Esophagus muscularis mucosa (tissue), 4 donors: ENCODE measurements around the gene CES2. TPM values are rescaled to one million over a fixed set of nuclear protein-coding genes. Genes with fewer than 3 reads are reported as not detected.
"Not testable (repeated sequence)": the region's sequence is repeated elsewhere in the genome, so short reads cannot be mapped to it uniquely, and the experiment has no call there.

ENCODE experiments used
- DNase-seq: peaks from one replicate; pipeline ENCODE4 v3.0.0-alpha.2; 2017; ENCODE audit errors: extremely low spot score
- H3K27ac ChIP-seq, 4 donors: fragments of 200-600 bp; sonication (generic); replicated peaks in 1 of 4; 1 replicate in 3 of 4; 2 replicates in 1 of 4; pipeline ENCODE4 v1.5.1; 2016 to 2019; ENCODE audit warnings: mild to moderate bottlenecking in 1 of 4
- H3K27me3 ChIP-seq, 4 donors: fragments of 200-600 bp; sonication (generic); one replicate each; pipeline versions ENCODE4 v1.5.1 to v1.6.0; 2016 to 2019
- H3K36me3 ChIP-seq, 4 donors: fragments of 200-600 bp; sonication (generic); one replicate each; pipeline ENCODE4 v1.5.1; 2016 to 2019
- H3K4me1 ChIP-seq, 4 donors: fragments of 200-600 bp; sonication (generic); one replicate each; pipeline ENCODE4 v1.5.1; 2016 to 2019
- H3K4me3 ChIP-seq, 4 donors: fragments of 200-600 bp; sonication (generic); 1 replicate in 2 of 4; 2 replicates in 2 of 4; pipeline ENCODE4 v1.5.1; 2016 to 2019; ENCODE audit warnings: mild to moderate bottlenecking in 4 of 4, moderate library complexity in 1 of 4
- H3K9me3 ChIP-seq, 4 donors: fragments of 200-600 bp; sonication (generic); 1 replicate in 3 of 4; 2 replicates in 1 of 4; pipeline ENCODE4 v1.5.1; 2016 to 2019
- CTCF ChIP-seq, 3 experiments: fragments of 200-600 bp in 2 of 3; fragments of 450-650 bp in 1 of 3; sonication (generic) in 2 of 3; IDR thresholded peaks; one replicate each; pipeline ENCODE4 v1.5.1; 2017 to 2019; ENCODE audit warnings: antibody characterized with exemption in 3 of 3, mild to moderate bottlenecking in 2 of 3, moderate library complexity in 1 of 3
- EP300 ChIP-seq: sonication (generic); formaldehyde crosslinking; IDR thresholded peaks from one replicate; pipeline ENCODE4 v1.6.1; 2017; ENCODE audit warnings: antibody characterized with exemption
- POLR2A ChIP-seq: fragments of 450-650 bp; IDR thresholded peaks from one replicate; pipeline ENCODE4 v1.6.1; 2017; ENCODE audit warnings: antibody characterized with exemption, moderate library complexity, mild to moderate bottlenecking, low read depth
- POLR2AphosphoS5 ChIP-seq, 2 donors: sonication (generic); formaldehyde crosslinking; IDR thresholded peaks; one replicate each; pipeline ENCODE4 v1.6.1; 2017; ENCODE audit warnings: antibody characterized with exemption in 2 of 2
- WGBS: methylation state at CpG from one replicate; pipeline ENCODE4 v1.1.5; 2018; 5-methylcytosine and 5-hydroxymethylcytosine counted together
- intact Hi-C: fragments of 100-400 bp; cut with DNase I; formaldehyde crosslinking; loops from one replicate; pipeline ENCODE4 v1.15.1; 2023
- total RNA-seq, 4 donors: library from RNA; depleted of rRNA; stranded (reverse); fragments of >200 nt; gene quantifications; one replicate each; pipeline versions ENCODE4 v1.1.0 to v1.2.1, GENCODE V29; 2016

The CES2 gene
- total RNA-seq, 4 donors from 2014 or later, result 22.0 to 29.7 (median 26.8) TPM

- no peaks in the 10 kb centered on the region for H3K36me3 ChIP-seq
- no peak overlapping the region for H3K27ac ChIP-seq
- peaks cover 0 to 8% (median 0%) of the 10 kb centered on the region in 4 donors for H3K27me3 ChIP-seq
- DNase-seq, result no peak
- no peak overlapping the region for H3K4me3 ChIP-seq
- no peak for TF ChIP-seq POLR2A
- H3K9me3 ChIP-seq, result no peaks in the 10 kb centered on the region
- WGBS, result 97% methylated on average over 2 of the region's 5 CpGs
- no peaks in the 10 kb centered on the region for H3K4me1 ChIP-seq
- intact Hi-C loops, result no loop called here
These were observed 33.5 kb downstream of the CES2 start for GRCh38 chr16:66968847-66969246.

GRCh38 chr16:66970775-66971720 is 35.7 kb downstream of the CES2 start:
- 72% methylated on average over 9 of the region's 10 CpGs for WGBS
- Histone ChIP-seq H3K36me3 (no peaks in the 10 kb centered on the region), H3K4me3 (no peak overlapping the region), H3K27ac (no peak overlapping the region), H3K9me3 (no peaks in the 10 kb centered on the region), H3K27me3 (peaks cover 0 to 8% (median 0%) of the 10 kb centered on the region in 4 donors), H3K4me1 (no peaks in the 10 kb centered on the region)
- DNase-seq, result no peak
- intact Hi-C loops, result no loop called here
- no peak for TF ChIP-seq CTCF (IDR thresholded peaks at IDR 0.05)
- TF ChIP-seq POLR2A, result no peak
- TF ChIP-seq EP300, result no peak
- TF ChIP-seq POLR2AphosphoS5 (IDR thresholded peaks at IDR 0.05), result no peak

GRCh38 chr16:66972983-66973382 is 37.7 kb downstream of the CES2 start:
- Histone ChIP-seq H3K27me3 (peaks cover 0 to 15% (median 0%) of the 10 kb centered on the region in 4 donors), H3K4me3 (no peak overlapping the region), H3K4me1 (peaks cover 0 to 8% (median 2%) of the 10 kb centered on the region in 4 donors), H3K9me3 (no peaks in the 10 kb centered on the region), H3K27ac (no peak overlapping the region), H3K36me3 (no peaks in the 10 kb centered on the region)
- 90% methylated on average over 9 of the region's 9 CpGs for WGBS
- intact Hi-C loops, result no loop called here
- no peak for DNase-seq
- TF ChIP-seq EP300 (no peak), POLR2AphosphoS5 (IDR thresholded peaks at IDR 0.05) (no peak)

DNA sequence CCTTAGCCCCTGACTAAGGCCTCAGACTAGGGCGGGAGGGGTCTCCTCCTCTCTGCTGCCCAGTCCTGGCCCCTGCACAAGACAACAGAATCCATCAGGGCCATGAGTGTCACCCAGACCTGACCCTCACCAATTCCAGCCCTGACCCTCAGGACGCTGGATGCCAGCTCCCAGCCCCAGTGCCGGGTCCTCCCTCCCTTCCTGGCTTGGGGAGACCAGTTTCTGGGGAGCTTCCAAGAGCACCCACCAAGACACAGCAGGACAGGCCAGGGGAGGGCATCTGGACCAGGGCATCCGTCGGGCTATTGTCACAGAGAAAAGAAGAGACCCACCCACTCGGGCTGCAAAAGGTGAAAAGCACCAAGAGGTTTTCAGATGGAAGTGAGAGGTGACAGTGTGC is 38.4 kb downstream of the CES2 start:
- 100% methylated on average over 6 of the region's 6 CpGs for WGBS
- Histone ChIP-seq H3K27me3 (peaks cover 0 to 15% (median 0%) of the 10 kb centered on the region in 4 donors), H3K9me3 (no peaks in the 10 kb centered on the region), H3K27ac (no peak overlapping the region), H3K36me3 (no peaks in the 10 kb centered on the region), H3K4me1 (peaks cover 0 to 8% (median 2%) of the 10 kb centered on the region in 4 donors), H3K4me3 (no peak overlapping the region)
- intact Hi-C loops, result no loop called here
- no peak for TF ChIP-seq POLR2A
- no peak for TF ChIP-seq EP300
- no peak for TF ChIP-seq POLR2AphosphoS5 (IDR thresholded peaks at IDR 0.05)
- no peak for TF ChIP-seq CTCF (IDR thresholded peaks at IDR 0.05)
- no peak for DNase-seq

GRCh38 chr16:66974156-66974931 is 39.0 kb downstream of the CES2 start:
- H3K4me1 ChIP-seq, H3K9me3 ChIP-seq, H3K27ac ChIP-seq, H3K4me3 ChIP-seq, H3K36me3 ChIP-seq, intact Hi-C loops, DNase-seq: not testable (repeated sequence)
- 94% methylated on average over 18 of the region's 32 CpGs for WGBS
- H3K27me3 ChIP-seq, result peaks cover 0 to 15% (median 0%) of the 10 kb centered on the region in 4 donors

DNA sequence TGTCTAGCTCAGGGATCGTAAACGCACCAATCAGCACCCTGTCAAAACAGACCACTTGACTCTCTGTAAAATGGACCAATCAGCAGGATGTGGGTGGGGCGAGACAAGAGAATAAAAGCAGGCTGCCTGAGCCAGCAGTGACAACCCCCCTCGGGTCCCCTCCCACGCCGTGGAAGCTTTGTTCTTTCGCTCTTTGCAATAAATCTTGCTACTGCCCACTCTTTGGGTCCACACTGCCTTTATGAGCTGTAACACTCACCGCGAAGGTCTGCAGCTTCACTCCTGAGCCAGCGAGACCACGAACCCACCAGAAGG is 39.6 kb downstream of the CES2 start:
- H3K27ac ChIP-seq, H3K4me3 ChIP-seq, DNase-seq, H3K36me3 ChIP-seq, H3K4me1 ChIP-seq, H3K9me3 ChIP-seq: not testable (repeated sequence)
- WGBS, result 67% methylated on average over 11 of the region's 11 CpGs
- intact Hi-C loops, result loop anchor here (5.0 kb wide), 1 partner anchor 132 kb away; the partner anchor contains the start of gene PHAF1
- H3K27me3 ChIP-seq, result peaks cover 0 to 15% (median 0%) of the 10 kb centered on the region in 4 donors
